SJSA1 (cell line): ENCODE results near the gene SLCO2A1. TPM values are rescaled to one million over a fixed set of nuclear protein-coding genes. Genes with fewer than 3 reads are reported as not detected.

Experiments used
- DNase-seq, 2 experiments: peaks; one replicate each; pipeline ENCODE4 v3.0.0-alpha.2; 2015 to 2020; ENCODE audit warnings: low spot score in 2 of 2, low read depth in 1 of 2
- H3K27ac ChIP-seq: fragments of 250-450 bp; sonication (Bioruptor Pico); 2 replicates; pipeline ENCODE4 v1.5.1; 2020; ENCODE audit warnings: mild to moderate bottlenecking, moderate library complexity
- H3K27me3 ChIP-seq: fragments of 250-450 bp; sonication (Bioruptor Pico); replicated peaks from 2 replicates; pipeline ENCODE4 v1.5.1; 2020; ENCODE audit warnings: mild to moderate bottlenecking, moderate library complexity
- H3K36me3 ChIP-seq: fragments of 250-450 bp; sonication (Bioruptor Pico); 2 replicates; pipeline ENCODE4 v1.5.1; 2020; ENCODE audit warnings: mild to moderate bottlenecking
- H3K4me1 ChIP-seq: fragments of 250-450 bp; sonication (Bioruptor Pico); replicated peaks from 2 replicates; pipeline ENCODE4 v1.6.1; 2021; ENCODE audit warnings: mild to moderate bottlenecking
- H3K4me3 ChIP-seq: fragments of 250-450 bp; sonication (Bioruptor Pico); 2 replicates; pipeline ENCODE4 v1.5.1; 2020; ENCODE audit warnings: mild to moderate bottlenecking
- H3K9me3 ChIP-seq: fragments of 250-450 bp; sonication (Bioruptor Pico); replicated peaks from 2 replicates; pipeline ENCODE4 v1.5.1; 2020; ENCODE audit warnings: mild to moderate bottlenecking
- total RNA-seq: library from RNA; depleted of rRNA; stranded (reverse); fragments of >200 nt; shearing (Covaris generic); gene quantifications from 2 replicates; pipeline ENCODE4 v1.2.3, GENCODE V29; 2014

Gene SLCO2A1
- total RNA-seq, 1 experiment from 2014 or later, result 0.16 TPM

DNA sequence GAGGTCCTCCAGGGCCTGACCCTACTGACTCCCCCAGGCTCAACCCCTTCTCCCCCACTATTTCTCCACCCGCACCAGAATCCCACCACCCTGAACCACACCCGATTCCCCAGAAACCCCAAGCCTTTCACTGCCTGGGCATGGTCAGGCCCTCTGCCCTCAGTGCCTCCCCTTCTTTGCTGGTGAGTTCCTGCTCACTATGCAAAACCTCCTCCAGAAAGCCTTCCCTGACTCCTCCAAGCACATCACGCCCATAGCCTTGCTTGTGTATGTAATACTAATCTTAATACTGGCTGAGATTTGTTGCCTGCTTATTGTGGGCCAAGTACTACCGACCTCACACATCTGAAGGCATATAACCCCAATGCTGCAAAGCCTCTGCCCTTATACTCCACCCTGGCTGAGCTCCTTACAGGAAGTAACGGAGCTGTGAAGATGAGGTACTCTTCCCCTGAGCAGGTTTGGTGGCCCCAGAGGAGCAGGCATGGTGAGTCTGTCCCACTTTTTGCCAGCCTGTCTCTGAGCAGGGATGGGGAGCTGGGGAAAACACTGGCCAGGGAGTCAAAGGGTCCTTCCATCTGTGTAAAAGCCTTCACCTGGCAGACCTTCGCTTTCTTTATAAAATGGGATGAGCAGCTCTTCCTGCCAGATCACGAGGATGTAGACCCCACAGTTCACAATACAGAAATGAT is 143.5 kb downstream of the SLCO2A1 start:
- Histone ChIP-seq H3K4me1 (no peaks in the 10 kb centered on the region), H3K36me3 (no peaks in the 10 kb centered on the region), H3K27ac (no peak overlapping the region), H3K27me3 (no peaks in the 10 kb centered on the region), H3K9me3 (no peaks in the 10 kb centered on the region), H3K4me3 (no peak overlapping the region)
- peak in 1 of 2 experiments; percentile 23 for DNase-seq

DNA sequence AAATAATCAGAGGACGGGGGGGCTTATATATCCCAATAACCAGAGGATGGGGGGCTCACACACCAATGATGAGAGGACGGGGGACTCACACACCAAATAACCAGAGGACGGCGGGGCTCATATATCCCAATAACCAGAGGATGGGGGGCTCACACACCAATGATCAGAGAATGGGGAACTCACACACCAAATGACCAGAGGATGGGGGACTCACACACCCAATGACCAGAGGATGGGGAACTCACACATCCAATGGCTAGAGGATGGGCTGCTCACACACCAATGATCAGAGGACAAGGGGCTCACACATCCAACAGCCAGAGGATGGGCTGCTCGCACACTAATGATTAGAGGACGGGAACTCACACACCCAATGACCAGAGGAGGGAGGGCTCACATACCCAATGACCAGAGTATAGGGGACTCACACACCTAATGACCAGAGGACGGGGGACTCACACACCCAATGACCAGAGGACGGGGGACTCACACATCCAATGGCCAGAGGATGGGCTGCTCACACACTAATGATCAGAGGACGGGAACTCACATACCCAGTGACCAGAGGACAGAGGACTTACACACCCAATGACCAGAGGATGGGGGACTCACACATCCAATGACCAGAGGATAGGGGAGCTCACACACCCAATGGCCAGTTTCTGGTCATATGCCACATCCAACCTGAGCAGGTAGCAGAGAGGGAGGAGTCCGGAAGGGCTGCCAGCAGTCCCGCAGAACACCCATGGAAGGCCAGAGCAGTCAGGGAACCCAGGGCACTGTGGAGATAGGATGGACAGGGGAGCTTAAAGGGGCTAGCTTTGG is 144.6 kb downstream of the SLCO2A1 start:
- no peak overlapping the region for H3K27ac ChIP-seq

GRCh38 chr3:133884054-133884886 is 145.5 kb downstream of the SLCO2A1 start:
- Histone ChIP-seq H3K27me3 (no peaks in the 10 kb centered on the region), H3K4me1 (no peaks in the 10 kb centered on the region), H3K9me3 (no peaks in the 10 kb centered on the region), H3K36me3 (no peaks in the 10 kb centered on the region), H3K27ac (no peak overlapping the region), H3K4me3 (no peak overlapping the region)
- peak in 1 of 2 experiments; percentile 8 for DNase-seq

More for the DNA sequence above, 144.6 kb downstream of the SLCO2A1 start:
- no peaks in the 10 kb centered on the region for H3K27me3 ChIP-seq
- H3K4me1 ChIP-seq, result no peaks in the 10 kb centered on the region
- no peaks in the 10 kb centered on the region for H3K9me3 ChIP-seq
- H3K4me3 ChIP-seq, result no peak overlapping the region
- DNase-seq, result peak in 1 of 2 experiments; percentile 22
- no peaks in the 10 kb centered on the region for H3K36me3 ChIP-seq

DNA sequence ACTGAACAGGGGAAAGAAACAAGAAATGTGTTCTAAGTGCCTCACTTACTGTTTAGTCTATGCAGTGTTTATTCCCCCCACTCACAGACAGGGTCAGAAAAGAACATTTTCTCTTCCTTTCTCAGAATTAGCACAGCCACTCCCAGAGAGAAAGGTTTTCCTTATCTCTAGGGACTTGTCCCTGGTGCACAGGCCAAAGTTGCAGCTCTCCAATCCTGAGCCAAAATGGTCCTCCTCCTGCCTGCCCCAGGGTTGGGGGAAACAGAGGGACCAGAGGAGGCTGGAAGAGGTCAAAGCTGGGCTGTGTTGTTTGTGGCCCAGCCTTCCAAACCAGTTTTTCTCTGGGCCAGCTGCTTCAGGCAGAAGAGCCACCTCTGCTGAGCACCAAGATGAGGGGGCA is 146.1 kb downstream of the SLCO2A1 start:
- peak in 1 of 2 experiments; percentile 25 for DNase-seq
- no peaks in the 10 kb centered on the region for H3K27me3 ChIP-seq

GRCh38 chr3:133882986-133883586 is 146.6 kb downstream of the SLCO2A1 start:
- H3K4me3 ChIP-seq, result no peak overlapping the region
- H3K27ac ChIP-seq, result no peak overlapping the region
- no peaks in the 10 kb centered on the region for H3K4me1 ChIP-seq
- no peaks in the 10 kb centered on the region for H3K27me3 ChIP-seq
- H3K36me3 ChIP-seq, result no peaks in the 10 kb centered on the region
- DNase-seq, result peak in 1 of 2 experiments; percentile 22
- no peaks in the 10 kb centered on the region for H3K9me3 ChIP-seq

More for the DNA sequence above, 146.1 kb downstream of the SLCO2A1 start:
- Histone ChIP-seq H3K4me1 (no peaks in the 10 kb centered on the region), H3K9me3 (no peaks in the 10 kb centered on the region), H3K36me3 (no peaks in the 10 kb centered on the region), H3K4me3 (no peak overlapping the region), H3K27ac (no peak overlapping the region)

- Histone ChIP-seq H3K27me3 (no peaks in the 10 kb centered on the region), H3K36me3 (no peaks in the 10 kb centered on the region), H3K4me3 (no peak overlapping the region), H3K9me3 (no peaks in the 10 kb centered on the region), H3K27ac (no peak overlapping the region), H3K4me1 (no peaks in the 10 kb centered on the region)
- DNase-seq, result peak in 1 of 2 experiments; percentile 16
Observed at GRCh38 chr3:133881939-133882825, 147.5 kb downstream of the SLCO2A1 start.

DNA sequence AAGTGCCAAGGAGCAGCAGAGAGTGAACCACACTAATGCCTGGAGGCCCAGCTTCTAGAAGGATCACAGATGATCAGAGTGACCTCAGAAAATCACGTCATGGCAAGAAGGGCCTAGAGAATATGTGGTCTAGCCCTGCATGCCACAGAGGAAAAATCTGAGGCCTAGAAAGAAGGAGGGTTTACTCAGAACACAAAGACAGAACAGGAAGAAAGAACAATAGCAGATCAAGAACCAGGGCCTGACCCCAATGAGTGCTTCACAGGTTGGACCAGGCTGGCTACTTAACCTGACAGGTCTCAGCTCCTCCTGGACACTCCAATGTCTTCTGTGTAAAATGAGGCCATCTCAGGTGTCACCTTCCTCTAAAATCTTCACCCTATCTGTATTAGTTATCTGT is 148.2 kb downstream of the SLCO2A1 start:
- no peaks in the 10 kb centered on the region for H3K9me3 ChIP-seq
- no peak for DNase-seq
- no peaks in the 10 kb centered on the region for H3K4me1 ChIP-seq
- H3K36me3 ChIP-seq, result no peaks in the 10 kb centered on the region
- no peak overlapping the region for H3K27ac ChIP-seq
- H3K4me3 ChIP-seq, result no peak overlapping the region
- H3K27me3 ChIP-seq, result no peaks in the 10 kb centered on the region

DNA sequence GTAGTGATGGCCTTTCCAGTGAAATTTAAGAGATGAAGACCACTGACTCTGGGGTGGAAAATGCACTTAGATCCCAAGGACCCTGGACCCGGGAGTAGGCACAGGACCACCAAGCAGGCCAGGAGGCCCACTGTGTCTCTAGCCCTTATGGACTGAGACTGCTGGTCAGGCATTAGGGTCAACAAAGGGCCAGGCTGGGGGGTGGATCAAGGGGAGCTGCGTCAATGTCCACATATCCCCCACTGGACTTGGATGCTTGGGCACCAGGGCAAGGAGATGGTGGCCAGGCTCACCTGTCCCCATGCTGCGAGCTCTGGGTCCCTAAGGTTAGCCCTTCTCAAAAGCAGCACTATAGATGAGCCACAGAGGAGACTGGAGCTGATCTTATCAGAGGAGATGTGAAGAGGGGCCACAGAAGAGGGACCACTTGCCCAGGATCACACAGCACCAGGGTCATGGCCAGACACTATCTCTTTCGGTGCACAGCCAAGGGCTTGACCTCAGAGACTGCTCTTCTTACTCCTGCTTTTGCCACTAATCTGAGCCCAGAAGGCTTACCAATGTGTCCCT is 148.8 kb downstream of the SLCO2A1 start:
- Histone ChIP-seq H3K27ac (no peak overlapping the region), H3K4me1 (no peaks in the 10 kb centered on the region), H3K4me3 (no peak overlapping the region), H3K9me3 (no peaks in the 10 kb centered on the region), H3K27me3 (no peaks in the 10 kb centered on the region), H3K36me3 (no peaks in the 10 kb centered on the region)
- DNase-seq, result no peak

GRCh38 chr3:133880287-133880686 is 149.4 kb downstream of the SLCO2A1 start:
- H3K9me3 ChIP-seq, result no peaks in the 10 kb centered on the region
- H3K4me3 ChIP-seq, result no peak overlapping the region
- no peak for DNase-seq
- H3K27ac ChIP-seq, result no peak overlapping the region
- no peaks in the 10 kb centered on the region for H3K4me1 ChIP-seq
- H3K27me3 ChIP-seq, result no peaks in the 10 kb centered on the region
- H3K36me3 ChIP-seq, result no peaks in the 10 kb centered on the region

DNA sequence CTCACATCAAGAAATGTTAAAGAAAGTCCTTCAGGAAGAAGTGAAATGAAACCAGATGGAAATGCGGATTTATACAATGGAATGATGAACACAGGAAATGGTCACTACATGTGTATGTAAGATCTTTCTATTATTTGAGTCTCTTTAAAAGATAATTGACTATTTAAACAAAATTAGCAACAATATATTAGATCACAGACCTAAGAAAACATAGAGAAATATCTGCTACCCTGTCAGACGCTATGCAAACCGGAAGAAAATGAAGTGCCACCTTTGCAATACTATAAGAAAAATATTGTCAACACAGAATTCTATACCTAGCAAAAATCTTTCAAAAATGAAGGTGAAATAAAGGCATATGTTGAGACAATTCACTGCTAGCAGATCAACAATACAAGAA is 151.2 kb downstream of the SLCO2A1 start:
- Histone ChIP-seq H3K27ac (no peak overlapping the region), H3K9me3 (no peaks in the 10 kb centered on the region), H3K36me3 (no peaks in the 10 kb centered on the region), H3K27me3 (no peaks in the 10 kb centered on the region), H3K4me1 (no peaks in the 10 kb centered on the region), H3K4me3 (no peak overlapping the region)
- DNase-seq, result no peak
